GM18951 (cell line): ENCODE results near the gene RPS6KL1.
A peak's percentile ranks its signal among the peaks of the same experiment; 100 is the strongest.

Experiments used
- POLR2A ChIP-seq: IDR thresholded peaks from 4 replicates; pipeline ENCODE4 v1.6.1; 2011; ENCODE audit warnings: mild to moderate bottlenecking; ENCODE audit not compliant: insufficient read length, insufficient read depth; ENCODE audit errors: extremely low read depth
- in situ Hi-C: fragments of 300-500 bp; cut with MboI; formaldehyde crosslinking; loops from one replicate; pipeline ENCODE4 v1.12.0; 2022; ENCODE audit warnings: low sequenced_read_pairs, mixed read lengths, inconsistent platforms; ENCODE audit not compliant: unreplicated experiment

RPS6KL1 gene, protein sequence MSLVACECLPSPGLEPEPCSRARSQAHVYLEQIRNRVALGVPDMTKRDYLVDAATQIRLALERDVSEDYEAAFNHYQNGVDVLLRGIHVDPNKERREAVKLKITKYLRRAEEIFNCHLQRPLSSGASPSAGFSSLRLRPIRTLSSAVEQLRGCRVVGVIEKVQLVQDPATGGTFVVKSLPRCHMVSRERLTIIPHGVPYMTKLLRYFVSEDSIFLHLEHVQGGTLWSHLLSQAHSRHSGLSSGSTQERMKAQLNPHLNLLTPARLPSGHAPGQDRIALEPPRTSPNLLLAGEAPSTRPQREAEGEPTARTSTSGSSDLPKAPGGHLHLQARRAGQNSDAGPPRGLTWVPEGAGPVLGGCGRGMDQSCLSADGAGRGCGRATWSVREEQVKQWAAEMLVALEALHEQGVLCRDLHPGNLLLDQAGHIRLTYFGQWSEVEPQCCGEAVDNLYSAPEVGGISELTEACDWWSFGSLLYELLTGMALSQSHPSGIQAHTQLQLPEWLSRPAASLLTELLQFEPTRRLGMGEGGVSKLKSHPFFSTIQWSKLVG

DNA sequence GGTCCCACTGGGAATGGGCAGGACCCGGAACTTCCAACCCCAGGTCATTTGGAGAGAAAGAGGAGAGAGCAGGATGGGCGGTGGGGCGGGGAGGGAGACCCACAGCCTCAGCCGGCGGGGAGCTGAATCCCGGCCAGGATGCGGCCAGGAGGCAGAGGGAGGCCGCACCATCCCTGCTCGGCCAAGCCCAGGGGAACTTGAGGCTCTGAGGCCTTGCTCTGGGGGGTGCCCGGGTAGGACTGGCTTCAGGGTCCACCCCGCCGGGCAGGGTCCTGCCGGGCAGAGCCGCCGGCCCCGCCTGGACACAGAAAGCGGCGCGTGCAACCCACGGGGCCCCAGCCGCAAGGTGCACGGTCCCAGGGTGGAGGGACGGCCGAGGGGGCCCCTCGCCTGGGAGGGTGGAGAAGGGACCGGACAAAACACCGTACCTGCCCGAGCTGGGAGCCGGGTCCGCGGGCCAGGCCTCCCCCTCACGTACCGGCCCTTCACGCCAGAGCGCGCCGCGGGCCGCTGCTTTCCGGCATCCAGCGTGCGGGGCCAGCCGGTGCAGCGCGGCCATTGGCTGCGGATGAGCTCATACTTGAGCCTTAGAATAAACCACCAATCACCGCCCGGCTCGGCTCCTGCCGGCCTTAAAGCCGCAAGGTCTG is at the start of gene RPS6KL1:
TSS of gene RPS6KL1 (minus strand) at position 509 of the 650 bp plus-strand sequence. CDS start 1,719 bp downstream, outside the sequence.
- peak; percentile 55 for TF ChIP-seq POLR2A
- in situ Hi-C loops, result loop anchor here (25.0 kb wide), 1 partner anchor 364 kb away; the partner anchor contains the start of gene FOS

DNA sequence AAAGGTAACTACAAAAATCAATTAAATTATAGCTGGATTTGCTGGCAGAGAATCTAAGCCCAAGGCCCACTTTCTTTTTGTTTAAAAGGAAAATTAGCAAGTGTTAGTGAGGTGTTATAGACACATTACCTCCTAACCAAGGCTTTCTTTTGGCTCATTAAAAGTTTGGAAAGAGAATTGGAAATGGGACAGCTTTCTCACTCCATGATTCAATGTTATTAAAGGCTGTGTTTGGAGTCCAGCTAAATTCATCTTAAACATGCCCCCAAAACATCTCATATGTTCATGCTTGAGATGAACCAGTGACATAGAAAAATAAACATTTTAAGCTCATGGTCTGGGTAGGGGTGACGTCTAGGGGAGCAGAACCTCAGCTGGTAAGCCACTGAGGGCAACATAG is 45.8 kb upstream of the RPS6KL1 start:
- in situ Hi-C loops, result no loop called here
- TF ChIP-seq POLR2A, result no peak

DNA sequence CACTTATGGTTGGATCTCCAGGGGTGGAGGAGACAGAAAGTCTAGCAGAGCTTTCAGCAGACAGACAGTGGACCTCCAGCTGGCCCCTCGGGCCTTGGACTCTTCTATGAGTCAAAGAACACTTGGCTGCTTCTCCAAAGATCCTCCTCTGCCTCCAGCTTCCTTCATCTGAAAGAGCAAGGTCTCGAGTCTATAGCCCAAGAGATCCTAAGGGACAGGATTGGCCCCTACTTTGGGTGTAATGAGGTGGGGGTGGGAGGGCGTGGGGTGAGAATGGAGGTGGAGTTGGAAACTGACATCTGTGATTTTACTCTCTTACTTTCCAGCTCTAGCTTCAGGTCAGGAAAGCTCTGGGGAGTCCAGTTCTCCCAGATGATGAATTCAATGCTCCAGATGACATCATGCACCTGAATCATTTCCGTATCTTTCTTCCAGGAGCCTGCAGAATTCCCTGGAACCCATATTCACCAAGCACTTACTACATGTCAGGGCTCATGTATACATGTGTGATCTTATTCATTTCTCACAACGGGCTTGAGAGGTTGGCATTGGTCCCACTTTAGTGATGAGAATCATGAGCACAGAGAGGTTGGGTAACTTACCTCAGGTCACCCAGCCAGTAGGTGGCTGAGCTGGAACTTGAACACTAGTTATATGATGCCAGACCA is 42.6 kb upstream of the RPS6KL1 start:
- in situ Hi-C loops, result no loop called here
- no peak for TF ChIP-seq POLR2A

DNA sequence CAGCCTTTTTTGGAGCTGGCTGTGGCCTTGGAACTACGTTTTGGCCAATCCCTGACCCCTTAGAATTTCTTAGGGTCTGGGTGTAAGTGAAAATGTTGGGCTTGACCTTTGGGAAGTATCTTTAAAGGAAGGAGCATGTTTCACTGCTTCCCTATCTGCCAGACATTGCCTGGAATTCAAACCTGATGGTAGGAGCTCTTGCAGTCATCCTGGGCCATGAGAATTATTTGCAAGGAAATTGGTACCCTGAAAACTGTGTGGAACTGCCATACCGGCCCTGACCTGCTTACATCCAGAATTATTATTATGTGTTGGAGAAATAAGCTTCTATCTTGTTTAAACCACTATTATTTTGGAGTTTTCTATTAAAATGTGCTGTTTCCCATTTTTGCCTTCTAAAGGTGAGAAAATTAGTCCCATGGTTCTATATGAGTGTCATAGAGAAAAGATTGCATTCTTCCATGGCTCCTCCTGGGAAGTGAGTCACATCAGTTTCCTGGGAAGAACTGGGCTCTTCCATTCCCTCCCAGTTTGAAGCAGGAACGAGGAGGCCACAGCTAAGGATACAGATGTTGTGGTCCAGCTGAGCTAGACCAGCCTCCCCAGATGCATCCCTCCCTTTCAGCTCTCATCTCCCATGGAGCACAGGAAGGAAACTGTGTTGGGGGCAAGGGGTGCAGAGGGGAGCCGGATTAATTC is 41.9 kb upstream of the RPS6KL1 start:
- no peak for TF ChIP-seq POLR2A
- in situ Hi-C loops, result no loop called here

DNA sequence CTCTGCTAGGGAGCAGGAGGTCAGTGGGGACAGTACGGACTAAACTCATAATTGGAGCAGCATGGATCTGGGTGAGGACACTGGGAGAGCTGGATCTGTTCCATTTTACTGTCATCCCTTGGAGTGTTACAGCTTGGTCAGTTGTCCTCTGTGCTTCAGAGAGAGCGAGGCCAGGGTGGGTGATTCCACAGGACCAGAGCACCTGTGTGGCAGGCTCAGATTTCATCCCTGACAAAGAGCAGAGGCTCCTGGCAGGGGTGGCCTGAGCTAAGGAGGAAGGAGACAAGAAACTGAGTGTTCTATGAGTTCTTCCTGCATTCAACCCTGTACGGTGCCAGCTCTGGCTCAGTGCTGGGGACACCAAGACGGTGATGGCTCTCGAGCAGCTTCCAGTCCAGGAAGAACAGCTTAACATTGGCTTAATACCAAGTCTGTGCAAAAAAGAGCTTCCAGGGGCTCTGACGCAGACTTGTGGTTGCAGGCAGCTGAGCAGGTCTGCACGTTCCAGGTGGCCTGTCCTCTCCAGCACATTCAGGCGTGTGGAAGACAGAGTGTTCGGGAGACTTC is 40.7 kb upstream of the RPS6KL1 start:
- in situ Hi-C loops, result no loop called here
- no peak for TF ChIP-seq POLR2A

DNA sequence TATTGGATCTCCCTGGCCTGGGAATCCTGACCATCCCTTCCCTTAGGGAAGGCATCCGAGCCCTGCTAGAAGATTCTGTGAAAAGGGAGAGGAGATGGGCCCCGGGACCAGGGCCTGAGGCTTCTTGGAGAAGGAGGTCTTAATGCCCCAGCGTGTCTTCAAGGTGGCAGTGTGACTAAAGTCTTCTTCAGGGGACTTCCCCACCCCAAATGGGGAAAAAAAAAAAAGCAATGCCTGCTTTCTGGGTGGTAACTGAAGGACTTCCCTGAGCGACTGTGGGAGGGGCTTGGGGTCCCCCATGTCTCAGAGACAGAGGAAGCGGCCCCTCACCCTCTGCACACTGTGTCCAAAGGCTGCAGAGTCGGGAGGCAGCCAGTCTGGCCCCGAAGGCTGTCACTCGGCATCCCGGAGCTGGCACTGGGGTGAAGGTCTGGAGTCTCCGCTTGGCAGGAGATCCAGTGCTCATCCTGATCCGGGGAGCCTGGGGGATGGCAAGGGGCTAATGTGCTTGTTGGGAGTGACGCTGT is 40.2 kb upstream of the RPS6KL1 start:
- TF ChIP-seq POLR2A, result no peak
- in situ Hi-C loops, result no loop called here

DNA sequence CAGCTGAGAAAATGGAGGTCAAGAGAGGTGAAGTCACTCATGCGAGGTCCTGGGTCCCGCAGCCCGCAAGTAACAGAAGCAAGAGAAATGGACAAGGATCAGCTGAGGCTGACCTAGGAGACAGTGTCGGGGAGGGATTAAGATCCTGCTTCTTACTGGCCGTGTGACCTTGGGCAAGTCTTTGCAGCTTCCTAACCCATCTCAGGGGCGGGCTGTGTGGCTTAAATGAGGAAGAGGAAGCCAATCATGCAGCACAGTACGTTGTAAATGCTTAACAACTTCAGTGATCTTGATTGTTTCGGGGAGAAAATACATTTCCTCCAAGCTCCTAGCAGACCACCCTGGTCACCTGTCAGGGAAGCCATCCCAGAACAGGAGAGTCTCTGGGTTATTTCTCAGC is 39.4 kb upstream of the RPS6KL1 start:
- in situ Hi-C loops, result no loop called here
- TF ChIP-seq POLR2A, result no peak

DNA sequence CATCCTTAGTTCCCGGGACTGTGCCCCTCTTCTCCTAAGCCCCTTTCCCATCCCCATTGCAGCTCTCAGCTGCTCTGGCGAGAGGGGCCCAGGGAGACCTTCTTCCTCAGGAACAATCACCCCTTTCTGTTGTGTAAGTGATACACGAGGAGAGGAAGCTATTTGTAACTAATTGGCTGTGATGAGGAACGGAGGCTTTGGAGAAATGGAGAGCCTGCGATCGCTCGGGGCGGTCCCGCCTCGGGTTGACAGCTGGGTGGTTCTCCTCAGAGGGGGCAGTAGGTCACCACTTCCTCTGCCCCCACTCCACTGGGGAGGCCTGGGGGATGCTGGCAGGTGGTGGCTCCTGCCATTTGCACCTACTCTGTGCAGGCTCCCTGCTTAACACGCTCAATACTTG is 39.0 kb upstream of the RPS6KL1 start:
- in situ Hi-C loops, result no loop called here
- TF ChIP-seq POLR2A, result no peak

DNA sequence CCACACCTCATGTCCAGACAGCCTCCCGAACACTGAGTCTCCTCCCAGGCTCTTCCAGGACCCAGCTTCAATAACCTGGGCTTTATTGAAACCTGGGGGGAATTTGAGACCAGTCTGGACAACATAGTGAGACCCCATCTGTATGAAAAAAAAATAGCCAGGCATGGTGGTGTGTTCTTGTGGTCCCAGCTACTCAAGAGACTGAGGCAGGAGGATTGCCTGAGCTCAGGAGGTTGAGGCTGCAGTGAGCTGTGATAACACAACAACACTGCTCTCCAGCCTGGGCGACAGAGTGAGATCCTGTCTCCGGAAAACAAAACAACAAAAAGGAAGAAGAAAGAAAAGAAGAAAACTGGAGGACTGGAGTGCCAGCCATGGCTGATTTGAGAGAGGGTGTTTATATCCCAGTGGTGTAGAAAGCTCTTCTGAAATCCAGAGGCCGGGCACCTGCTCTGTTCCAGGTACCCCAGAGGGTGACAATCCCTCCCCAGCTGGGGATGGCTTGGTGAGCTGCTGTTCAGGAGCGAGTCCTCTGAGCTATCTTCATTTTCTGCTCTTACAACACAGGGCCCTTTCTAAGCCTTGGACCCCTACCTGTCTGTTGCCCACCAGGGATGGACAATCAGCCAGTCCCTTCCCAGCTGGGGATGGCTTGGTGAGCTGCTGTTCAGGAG is 38.3 kb upstream of the RPS6KL1 start:
- in situ Hi-C loops, result no loop called here
- TF ChIP-seq POLR2A, result no peak

DNA sequence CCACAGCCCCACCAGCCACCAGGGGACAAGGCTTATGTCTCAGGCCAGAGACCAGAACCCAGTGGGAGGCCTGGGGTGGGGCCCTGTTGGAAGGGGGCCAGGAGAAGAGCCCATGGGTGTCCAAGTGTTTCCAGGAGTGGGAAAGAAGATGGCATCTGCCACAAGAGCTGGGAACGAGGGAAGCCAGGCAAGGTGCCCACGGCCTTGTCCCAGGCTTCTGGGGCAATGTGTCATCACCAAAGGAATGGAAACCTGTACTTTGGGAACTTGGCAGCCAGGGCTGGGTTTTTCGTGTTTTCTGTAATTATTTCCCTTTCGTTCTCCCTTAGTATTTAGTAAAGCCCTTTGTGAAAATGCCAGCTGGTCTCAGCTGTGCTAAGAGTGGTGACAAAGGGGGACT is 37.7 kb upstream of the RPS6KL1 start:
- no peak for TF ChIP-seq POLR2A
- in situ Hi-C loops, result no loop called here

DNA sequence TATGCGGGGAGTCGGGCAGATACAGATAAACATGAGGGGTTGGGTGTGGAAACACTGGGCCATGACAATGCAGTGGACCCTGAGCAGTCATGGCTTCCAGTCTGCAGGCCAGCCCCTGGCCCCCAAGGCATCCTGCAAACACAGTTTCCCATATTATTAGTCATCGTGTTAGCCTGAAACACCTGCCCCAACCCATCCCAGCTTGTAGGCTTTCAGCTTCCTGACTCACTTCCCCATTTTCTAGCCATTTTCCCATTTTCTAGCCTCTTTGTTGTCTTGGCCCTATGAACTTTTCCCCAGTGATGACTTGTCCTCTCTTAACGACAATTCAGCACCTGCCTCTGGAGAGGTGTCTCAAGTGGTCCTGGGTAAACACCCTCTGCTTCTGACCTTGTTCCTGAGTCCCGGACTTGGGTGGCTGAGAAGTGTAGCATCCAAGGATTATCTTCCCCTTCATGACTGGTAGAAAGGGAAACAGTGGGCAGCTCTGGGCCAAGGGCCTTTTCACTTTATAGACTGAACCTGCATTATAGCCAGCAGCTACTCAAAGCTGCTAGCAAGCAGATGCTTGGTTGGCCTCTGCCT is 36.6 kb upstream of the RPS6KL1 start:
- no peak for TF ChIP-seq POLR2A
- in situ Hi-C loops, result no loop called here
